ENCODE measurements around the gene KCNF1. TPM values are rescaled to one million over a fixed set of nuclear protein-coding genes. Genes with fewer than 3 reads are reported as not detected.

Gene KCNF1
- total RNA-seq, 1 donor from 2014 or later, result 1.6 TPM

DNA sequence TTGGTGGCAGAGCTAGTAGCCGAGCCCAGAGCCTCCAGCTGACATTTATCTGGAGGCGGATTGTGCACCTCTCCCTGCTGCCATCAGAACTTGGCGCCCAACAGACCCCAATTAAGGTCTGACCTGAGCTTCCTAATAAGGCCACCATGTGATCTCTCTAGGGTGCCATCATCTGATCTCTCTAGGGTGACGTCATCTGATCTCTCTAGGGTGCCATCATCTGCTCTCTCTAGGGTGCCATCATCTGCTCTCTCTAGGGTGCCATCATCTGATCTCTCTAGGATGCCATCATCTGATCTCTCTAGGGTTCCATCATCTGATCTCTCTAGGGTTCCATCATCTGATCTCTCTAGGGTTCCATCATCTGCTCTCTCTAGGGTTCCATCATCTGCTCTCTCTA lies 6.2 kb downstream of the KCNF1 start:
- Mint-ChIP-seq H3K4me1 (ENCODE audit: low read depth, unreplicated experiment) (no peaks in the 10 kb centered on the region), H3K4me3 (ENCODE audit: unreplicated experiment) (no peak overlapping the region), H3K27ac (ENCODE audit: unreplicated experiment) (no peak overlapping the region), H3K27me3 (ENCODE audit: low read depth, unreplicated experiment) (peaks cover 54% of the 10 kb centered on the region), H3K9me3 (ENCODE audit: unreplicated experiment) (peaks cover 5% of the 10 kb centered on the region), H3K36me3 (ENCODE audit: low read depth, unreplicated experiment) (peaks cover 2% of the 10 kb centered on the region)
- H3K36me3 ChIP-seq (ENCODE audit: insufficient read depth, low read length), result no peaks in the 10 kb centered on the region
- no peak overlapping the region for H3K4me2 ChIP-seq (ENCODE audit: low read length)
- H2AFZ ChIP-seq (ENCODE audit: low read depth, low read length), result no peak overlapping the region
- H3K79me2 ChIP-seq (ENCODE audit: insufficient read depth, low read length), result no peaks in the 10 kb centered on the region
- H3K9me3 ChIP-seq (ENCODE audit: insufficient read depth, low read depth, low read length), result no peaks in the 10 kb centered on the region
- H4K20me1 ChIP-seq (ENCODE audit: insufficient read depth, low read length), result no peaks in the 10 kb centered on the region
- no peak overlapping the region for H3K27ac ChIP-seq (ENCODE audit: low read depth, low read length)
- no peak for DNase-seq (ENCODE audit: low read depth)
- H3K27me3 ChIP-seq (ENCODE audit: insufficient read depth, low read length), result peaks cover 3% of the 10 kb centered on the region
- no peak for TF ChIP-seq EZH2 (IDR thresholded peaks at IDR 0.05; ENCODE audit: insufficient read depth, low read length)
- TF ChIP-seq, protein P1, sequence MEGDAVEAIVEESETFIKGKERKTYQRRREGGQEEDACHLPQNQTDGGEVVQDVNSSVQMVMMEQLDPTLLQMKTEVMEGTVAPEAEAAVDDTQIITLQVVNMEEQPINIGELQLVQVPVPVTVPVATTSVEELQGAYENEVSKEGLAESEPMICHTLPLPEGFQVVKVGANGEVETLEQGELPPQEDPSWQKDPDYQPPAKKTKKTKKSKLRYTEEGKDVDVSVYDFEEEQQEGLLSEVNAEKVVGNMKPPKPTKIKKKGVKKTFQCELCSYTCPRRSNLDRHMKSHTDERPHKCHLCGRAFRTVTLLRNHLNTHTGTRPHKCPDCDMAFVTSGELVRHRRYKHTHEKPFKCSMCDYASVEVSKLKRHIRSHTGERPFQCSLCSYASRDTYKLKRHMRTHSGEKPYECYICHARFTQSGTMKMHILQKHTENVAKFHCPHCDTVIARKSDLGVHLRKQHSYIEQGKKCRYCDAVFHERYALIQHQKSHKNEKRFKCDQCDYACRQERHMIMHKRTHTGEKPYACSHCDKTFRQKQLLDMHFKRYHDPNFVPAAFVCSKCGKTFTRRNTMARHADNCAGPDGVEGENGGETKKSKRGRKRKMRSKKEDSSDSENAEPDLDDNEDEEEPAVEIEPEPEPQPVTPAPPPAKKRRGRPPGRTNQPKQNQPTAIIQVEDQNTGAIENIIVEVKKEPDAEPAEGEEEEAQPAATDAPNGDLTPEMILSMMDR (IDR thresholded peaks at IDR 0.05; ENCODE audit: insufficient read depth, low read depth, low read length), result no peak
- no peak overlapping the region for H3K4me3 ChIP-seq (ENCODE audit: insufficient read depth, low read depth, low read length)
- H3K4me1 ChIP-seq (ENCODE audit: insufficient read depth, low read length), result peaks cover 4% of the 10 kb centered on the region
- no peak overlapping the region for H3K9ac ChIP-seq (ENCODE audit: low read length)
- no peak for FAIRE-seq

DNA sequence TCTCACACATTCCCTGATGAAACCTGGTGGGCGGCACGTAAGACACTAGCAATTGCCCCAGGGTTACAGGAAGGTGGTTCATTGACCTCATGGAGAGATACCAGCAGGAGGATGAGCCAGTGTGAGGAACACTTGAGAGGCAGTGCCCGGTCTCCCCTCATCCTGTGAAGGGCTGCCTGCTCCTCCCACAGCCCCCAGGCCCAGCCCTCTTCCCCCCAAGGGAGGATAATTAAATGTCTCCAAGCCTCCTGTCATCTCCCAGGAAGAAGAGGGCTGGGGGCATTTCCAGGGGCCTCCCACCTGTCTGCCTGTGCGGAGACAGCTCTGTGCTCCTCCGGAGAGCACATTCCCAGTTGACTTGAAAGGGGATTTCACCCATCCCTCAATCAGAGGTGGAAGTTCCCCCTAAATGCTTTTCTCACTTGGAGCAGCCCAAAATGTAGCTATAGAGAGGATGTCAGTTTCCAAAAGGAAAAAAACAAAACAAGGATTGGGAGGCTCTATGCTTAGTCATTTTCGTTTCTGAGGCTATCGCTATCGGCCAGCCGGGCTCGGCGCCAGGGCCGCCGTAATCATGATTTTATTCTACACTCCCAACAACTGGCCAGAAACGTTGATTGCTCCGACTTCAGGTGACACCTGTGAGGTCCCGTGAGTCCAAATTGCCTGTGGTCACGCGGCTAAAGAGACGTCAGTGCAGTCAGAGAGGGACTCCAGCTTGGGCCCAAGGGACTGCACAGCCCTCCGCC lies 7.1 kb downstream of the KCNF1 start:
- no peaks in the 10 kb centered on the region for H3K36me3 ChIP-seq (ENCODE audit: insufficient read depth, low read length)
- H3K36me3 Mint-ChIP-seq (ENCODE audit: low read depth, unreplicated experiment), result peaks cover 2% of the 10 kb centered on the region
- H2AFZ ChIP-seq (ENCODE audit: low read depth, low read length), result peak overlapping the region; percentile 47
- no peak overlapping the region for H3K27ac ChIP-seq (ENCODE audit: low read depth, low read length)
- peak overlapping the region; percentile 62 for H3K4me2 ChIP-seq (ENCODE audit: low read length)
- H3K79me2 ChIP-seq (ENCODE audit: insufficient read depth, low read length), result no peaks in the 10 kb centered on the region
- TF ChIP-seq EZH2 (IDR thresholded peaks at IDR 0.05; ENCODE audit: insufficient read depth, low read length), result no peak
- TF ChIP-seq, protein P1 (IDR thresholded peaks at IDR 0.05; ENCODE audit: insufficient read depth, low read depth, low read length), result no peak
- no peak overlapping the region for H3K4me3 ChIP-seq (ENCODE audit: insufficient read depth, low read depth, low read length)
- H3K4me1 ChIP-seq (ENCODE audit: insufficient read depth, low read length), result peaks cover 4% of the 10 kb centered on the region
- H3K27me3 Mint-ChIP-seq (ENCODE audit: low read depth, unreplicated experiment), result peaks cover 57% of the 10 kb centered on the region
- no peaks in the 10 kb centered on the region for H4K20me1 ChIP-seq (ENCODE audit: insufficient read depth, low read length)
- peak; percentile 36 for DNase-seq (ENCODE audit: low read depth)
- H3K4me3 Mint-ChIP-seq (ENCODE audit: unreplicated experiment), result no peak overlapping the region
- no peaks in the 10 kb centered on the region for H3K4me1 Mint-ChIP-seq (ENCODE audit: low read depth, unreplicated experiment)
- H3K27ac Mint-ChIP-seq (ENCODE audit: unreplicated experiment), result no peak overlapping the region
- no peaks in the 10 kb centered on the region for H3K27me3 ChIP-seq (ENCODE audit: insufficient read depth, low read length)
- FAIRE-seq, result no peak
- H3K9me3 ChIP-seq (ENCODE audit: insufficient read depth, low read depth, low read length), result no peaks in the 10 kb centered on the region
- peaks cover 5% of the 10 kb centered on the region for H3K9me3 Mint-ChIP-seq (ENCODE audit: unreplicated experiment)
- H3K9ac ChIP-seq (ENCODE audit: low read length), result no peak overlapping the region

DNA sequence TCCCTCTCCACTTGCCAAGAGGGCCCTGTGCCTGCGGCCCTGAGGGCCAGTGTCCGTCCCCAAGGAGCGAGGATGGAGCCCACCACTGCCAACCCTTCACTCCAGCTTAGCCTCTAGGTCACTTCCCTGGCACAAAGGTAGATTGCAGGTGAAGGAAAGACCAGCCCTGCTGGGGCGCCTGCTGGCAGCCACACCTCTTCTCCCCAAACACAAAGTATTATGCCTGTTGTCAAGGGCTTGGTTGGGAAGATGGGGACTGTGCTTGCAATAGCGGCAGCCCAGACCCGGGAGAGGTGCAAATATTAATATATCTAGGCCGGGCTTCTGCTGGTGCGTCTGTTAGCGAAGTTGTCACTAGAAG lies 7.7 kb downstream of the KCNF1 start:
- Mint-ChIP-seq H3K4me3 (ENCODE audit: unreplicated experiment) (no peak overlapping the region), H3K9me3 (ENCODE audit: unreplicated experiment) (peaks cover 5% of the 10 kb centered on the region), H3K4me1 (ENCODE audit: low read depth, unreplicated experiment) (peaks cover 3% of the 10 kb centered on the region), H3K27me3 (ENCODE audit: low read depth, unreplicated experiment) (peaks cover 60% of the 10 kb centered on the region), H3K36me3 (ENCODE audit: low read depth, unreplicated experiment) (peaks cover 2% of the 10 kb centered on the region), H3K27ac (ENCODE audit: unreplicated experiment) (no peak overlapping the region)
- Histone ChIP-seq H3K27me3 (ENCODE audit: insufficient read depth, low read length) (no peaks in the 10 kb centered on the region), H3K27ac (ENCODE audit: low read depth, low read length) (no peak overlapping the region), H3K4me2 (ENCODE audit: low read length) (peak overlapping the region; percentile 62), H2AFZ (ENCODE audit: low read depth, low read length) (peak overlapping the region; percentile 47), H3K9me3 (ENCODE audit: insufficient read depth, low read depth, low read length) (no peaks in the 10 kb centered on the region), H3K4me1 (ENCODE audit: insufficient read depth, low read length) (peaks cover 4% of the 10 kb centered on the region), H3K36me3 (ENCODE audit: insufficient read depth, low read length) (no peaks in the 10 kb centered on the region), H3K9ac (ENCODE audit: low read length) (no peak overlapping the region), H3K79me2 (ENCODE audit: insufficient read depth, low read length) (no peaks in the 10 kb centered on the region), H3K4me3 (ENCODE audit: insufficient read depth, low read depth, low read length) (no peak overlapping the region), H4K20me1 (ENCODE audit: insufficient read depth, low read length) (no peaks in the 10 kb centered on the region)
- no peak for DNase-seq (ENCODE audit: low read depth)
- FAIRE-seq, result no peak
- TF ChIP-seq, protein P1 (IDR thresholded peaks at IDR 0.05; ENCODE audit: insufficient read depth, low read depth, low read length), result no peak
- TF ChIP-seq EZH2 (IDR thresholded peaks at IDR 0.05; ENCODE audit: insufficient read depth, low read length), result no peak
